Measurements from ENCODE around the gene HNRNPA3. TPM values are rescaled to one million over a fixed set of nuclear protein-coding genes. Genes with fewer than 3 reads are reported as not detected.

Gene HNRNPA3
- polyA plus RNA-seq, 1 donor from 2014 or later = 134 TPM

GRCh38 chr2:177247693-177248262, 35.2 kb downstream of the HNRNPA3 start:
- no peak overlapping the region for H3K27ac ChIP-seq (ENCODE audit: low read length)
- H2AFZ ChIP-seq (ENCODE audit: low read depth, low read length) = no peak overlapping the region
- H3K79me2 ChIP-seq (replicated peaks; ENCODE audit: insufficient read depth, low read length) = peaks cover 2% of the 10 kb centered on the region
- H3K27me3 ChIP-seq (ENCODE audit: insufficient read depth, low read depth, low read length) = no peaks in the 10 kb centered on the region
- H3K9me3 ChIP-seq (ENCODE audit: low read length) = no peaks in the 10 kb centered on the region
- no peak overlapping the region for H3K4me3 ChIP-seq (ENCODE audit: low read length)
- H3F3A ChIP-seq (ENCODE audit: insufficient read depth, low read length, poor library complexity, severe bottlenecking) = no peaks in the 10 kb centered on the region
- H3K36me3 ChIP-seq (ENCODE audit: insufficient read depth, low read length) = no peaks in the 10 kb centered on the region
- no peaks in the 10 kb centered on the region for H4K20me1 ChIP-seq (ENCODE audit: insufficient read depth)
- no peak for TF ChIP-seq EP300 (conservative IDR thresholded peaks at IDR 0.05; ENCODE audit: poor library complexity, severe bottlenecking)
- TF ChIP-seq, protein P1, sequence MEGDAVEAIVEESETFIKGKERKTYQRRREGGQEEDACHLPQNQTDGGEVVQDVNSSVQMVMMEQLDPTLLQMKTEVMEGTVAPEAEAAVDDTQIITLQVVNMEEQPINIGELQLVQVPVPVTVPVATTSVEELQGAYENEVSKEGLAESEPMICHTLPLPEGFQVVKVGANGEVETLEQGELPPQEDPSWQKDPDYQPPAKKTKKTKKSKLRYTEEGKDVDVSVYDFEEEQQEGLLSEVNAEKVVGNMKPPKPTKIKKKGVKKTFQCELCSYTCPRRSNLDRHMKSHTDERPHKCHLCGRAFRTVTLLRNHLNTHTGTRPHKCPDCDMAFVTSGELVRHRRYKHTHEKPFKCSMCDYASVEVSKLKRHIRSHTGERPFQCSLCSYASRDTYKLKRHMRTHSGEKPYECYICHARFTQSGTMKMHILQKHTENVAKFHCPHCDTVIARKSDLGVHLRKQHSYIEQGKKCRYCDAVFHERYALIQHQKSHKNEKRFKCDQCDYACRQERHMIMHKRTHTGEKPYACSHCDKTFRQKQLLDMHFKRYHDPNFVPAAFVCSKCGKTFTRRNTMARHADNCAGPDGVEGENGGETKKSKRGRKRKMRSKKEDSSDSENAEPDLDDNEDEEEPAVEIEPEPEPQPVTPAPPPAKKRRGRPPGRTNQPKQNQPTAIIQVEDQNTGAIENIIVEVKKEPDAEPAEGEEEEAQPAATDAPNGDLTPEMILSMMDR (IDR thresholded peaks at IDR 0.05; ENCODE audit: poor library complexity, severe bottlenecking) = no peak
- no peak for TF ChIP-seq MXI1 (conservative IDR thresholded peaks at IDR 0.05; ENCODE audit: poor library complexity, severe bottlenecking)
- no peak for TF ChIP-seq EZH2 (IDR thresholded peaks at IDR 0.05; ENCODE audit: borderline replicate concordance, insufficient read depth, low read length, poor library complexity, severe bottlenecking)
- TF ChIP-seq RAD21 (conservative IDR thresholded peaks at IDR 0.05) = no peak
- TF ChIP-seq TAF1 (IDR thresholded peaks at IDR 0.05; ENCODE audit: low read depth) = no peak
- no peak overlapping the region for H3K4me2 ChIP-seq (ENCODE audit: low read length)
- H3K9ac ChIP-seq (ENCODE audit: low read length) = no peak overlapping the region
- no peaks in the 10 kb centered on the region for H3K9me2 ChIP-seq (ENCODE audit: insufficient read depth, low read length)

GRCh38 chr2:177249038-177249437, 36.4 kb downstream of the HNRNPA3 start:
- no peak for TF ChIP-seq RAD21 (conservative IDR thresholded peaks at IDR 0.05)
- TF ChIP-seq, protein P1 (IDR thresholded peaks at IDR 0.05; ENCODE audit: poor library complexity, severe bottlenecking) = no peak
- no peak for TF ChIP-seq MXI1 (conservative IDR thresholded peaks at IDR 0.05; ENCODE audit: poor library complexity, severe bottlenecking)
- no peak for TF ChIP-seq POLR2AphosphoS5 (IDR thresholded peaks at IDR 0.05)
- no peak for TF ChIP-seq EP300 (conservative IDR thresholded peaks at IDR 0.05; ENCODE audit: poor library complexity, severe bottlenecking)
- no peak overlapping the region for H3K4me3 ChIP-seq (ENCODE audit: low read length)
- no peak overlapping the region for H2AFZ ChIP-seq (ENCODE audit: low read depth, low read length)
- H3K79me2 ChIP-seq (replicated peaks; ENCODE audit: insufficient read depth, low read length) = peaks cover 2% of the 10 kb centered on the region
- no peak overlapping the region for H3K4me2 ChIP-seq (ENCODE audit: low read length)
- no peaks in the 10 kb centered on the region for H4K20me1 ChIP-seq (ENCODE audit: insufficient read depth)
- H3K9me2 ChIP-seq (ENCODE audit: insufficient read depth, low read length) = no peaks in the 10 kb centered on the region
- H3K9me3 ChIP-seq (ENCODE audit: low read length) = no peaks in the 10 kb centered on the region
- H3F3A ChIP-seq (ENCODE audit: insufficient read depth, low read length, poor library complexity, severe bottlenecking) = no peaks in the 10 kb centered on the region
- no peaks in the 10 kb centered on the region for H3K36me3 ChIP-seq (ENCODE audit: insufficient read depth, low read length)
- no peak overlapping the region for H3K27ac ChIP-seq (ENCODE audit: low read length)
- H3K27me3 ChIP-seq (ENCODE audit: insufficient read depth, low read depth, low read length) = no peaks in the 10 kb centered on the region
- no peak overlapping the region for H3K9ac ChIP-seq (ENCODE audit: low read length)

- no peaks in the 10 kb centered on the region for H3K9me2 ChIP-seq (ENCODE audit: insufficient read depth, low read length)
- H3K9ac ChIP-seq (ENCODE audit: low read length) = no peak overlapping the region
- H3K79me2 ChIP-seq (replicated peaks; ENCODE audit: insufficient read depth, low read length) = peaks cover 2% of the 10 kb centered on the region
- H3K27ac ChIP-seq (ENCODE audit: low read length) = no peak overlapping the region
- H3K4me3 ChIP-seq (ENCODE audit: low read length) = no peak overlapping the region
- no peak overlapping the region for H2AFZ ChIP-seq (ENCODE audit: low read depth, low read length)
- no peaks in the 10 kb centered on the region for H3K9me3 ChIP-seq (ENCODE audit: low read length)
- no peaks in the 10 kb centered on the region for H3K27me3 ChIP-seq (ENCODE audit: insufficient read depth, low read depth, low read length)
- H3K36me3 ChIP-seq (ENCODE audit: insufficient read depth, low read length) = no peaks in the 10 kb centered on the region
- TF ChIP-seq EP300 (conservative IDR thresholded peaks at IDR 0.05; ENCODE audit: poor library complexity, severe bottlenecking) = no peak
- TF ChIP-seq REST (IDR thresholded peaks at IDR 0.05; ENCODE audit: borderline replicate concordance) = no peak
- no peak for TF ChIP-seq SMC3 (conservative IDR thresholded peaks at IDR 0.05; ENCODE audit: poor library complexity)
- TF ChIP-seq RAD21 (conservative IDR thresholded peaks at IDR 0.05) = no peak
- TF ChIP-seq EZH2 (IDR thresholded peaks at IDR 0.05; ENCODE audit: borderline replicate concordance, insufficient read depth, low read length, poor library complexity, severe bottlenecking) = no peak
- no peak for TF ChIP-seq POLR2AphosphoS5 (IDR thresholded peaks at IDR 0.05)
- H3F3A ChIP-seq (ENCODE audit: insufficient read depth, low read length, poor library complexity, severe bottlenecking) = no peaks in the 10 kb centered on the region
- H4K20me1 ChIP-seq (ENCODE audit: insufficient read depth) = no peaks in the 10 kb centered on the region
- H3K4me2 ChIP-seq (ENCODE audit: low read length) = no peak overlapping the region
Observed at GRCh38 chr2:177250461-177250860, 37.9 kb downstream of the HNRNPA3 start.
